Calu3 (cell line): ENCODE data around the gene DAP3. TPM values are rescaled to one million over a fixed set of nuclear protein-coding genes. Genes with fewer than 3 reads are reported as not detected.
"Not testable (repeated sequence)": the region's sequence is repeated elsewhere in the genome, so short reads cannot be mapped to it uniquely, and the experiment has no call there.

Source experiments
- BruUV-seq: library from RNA; stranded (reverse); fragments of 400-500 nt; replicated peaks from 2 replicates; lab custom pipeline; 2021; lab: Mats Ljungman, UMichigan
- CTCF ChIA-PET: fragments of 300-600 bp; sonication (Branson Sonifier 250); formaldehyde crosslinking; loops from one replicate; lab custom pipeline; 2022; ENCODE audit warnings: antibody characterized with exemption; lab: Charles Lee
- DNase-seq: peaks from one replicate; pipeline ENCODE4 v3.0.0; 2022
- H3K27ac Mint-ChIP-seq: one replicate; pipeline ENCODE4 v1.8.0; 2022; ENCODE audit warnings: mixed read lengths; ENCODE audit not compliant: unreplicated experiment
- H3K27me3 Mint-ChIP-seq: one replicate; pipeline ENCODE4 v1.8.0; 2022; ENCODE audit warnings: mixed read lengths; ENCODE audit not compliant: unreplicated experiment
- H3K36me3 Mint-ChIP-seq: one replicate; pipeline ENCODE4 v1.8.0; 2022; ENCODE audit warnings: mild to moderate bottlenecking, moderate library complexity, mixed read lengths; ENCODE audit not compliant: insufficient read depth, unreplicated experiment
- H3K4me1 Mint-ChIP-seq: one replicate; pipeline ENCODE4 v1.8.0; 2022; ENCODE audit warnings: mild to moderate bottlenecking, low read depth, mixed read lengths; ENCODE audit not compliant: unreplicated experiment
- H3K4me3 Mint-ChIP-seq: one replicate; pipeline ENCODE4 v1.8.0; 2022; ENCODE audit warnings: mild to moderate bottlenecking, low read depth, moderate library complexity, mixed read lengths; ENCODE audit not compliant: unreplicated experiment
- H3K9me3 Mint-ChIP-seq: one replicate; pipeline ENCODE4 v1.8.0; 2022; ENCODE audit warnings: low read depth, mixed read lengths; ENCODE audit not compliant: unreplicated experiment
- CTCF ChIP-seq: fragments of 200-600 bp; IDR thresholded peaks from one replicate; pipeline ENCODE4 v1.8.0; 2022; ENCODE audit warnings: antibody characterized with exemption; ENCODE audit not compliant: unreplicated experiment
- intact Hi-C: fragments of 100-400 bp; cut with micrococcal nuclease; formaldehyde crosslinking; loops from one replicate; pipeline ENCODE4 v1.10.0; 2022; ENCODE audit not compliant: unreplicated experiment
- total RNA-seq: library from RNA; stranded (reverse); gene quantifications from 2 replicates; pipeline ENCODE4 v1.2.3, GENCODE V29; 2022

The DAP3 gene
- total RNA-seq, 1 experiment from 2014 or later, result 199 TPM

- BruUV-seq, result no TSS peak
- Mint-ChIP-seq H3K9me3 (peaks cover 3% of the 10 kb centered on the region), H3K27ac (no peak overlapping the region), H3K4me3 (no peak overlapping the region), H3K27me3 (no peaks in the 10 kb centered on the region), H3K4me1 (peaks cover 48% of the 10 kb centered on the region), H3K36me3 (peaks cover 24% of the 10 kb centered on the region)
- DNase-seq, result no peak
- intact Hi-C loops, result no loop called here
- TF ChIP-seq CTCF, result no peak
- CTCF ChIA-PET, result no interaction called here
Observed at GRCh38 chr1:155696524-155696923, 7.6 kb downstream of the DAP3 start.

GRCh38 chr1:155697046-155697445 is 8.2 kb downstream of the DAP3 start:
- DNase-seq, result no peak
- Mint-ChIP-seq H3K27ac (no peak overlapping the region), H3K36me3 (peaks cover 19% of the 10 kb centered on the region), H3K4me3 (no peak overlapping the region), H3K9me3 (peaks cover 3% of the 10 kb centered on the region), H3K27me3 (no peaks in the 10 kb centered on the region), H3K4me1 (peaks cover 47% of the 10 kb centered on the region)
- CTCF ChIA-PET, result no interaction called here
- no peak for TF ChIP-seq CTCF
- intact Hi-C loops, result no loop called here
- no TSS peak for BruUV-seq

- H3K9me3 Mint-ChIP-seq, H3K27me3 Mint-ChIP-seq, BruUV-seq, intact Hi-C loops, H3K4me3 Mint-ChIP-seq, CTCF ChIA-PET, DNase-seq, H3K27ac Mint-ChIP-seq: not testable (repeated sequence)
- H3K4me1 Mint-ChIP-seq, result peaks cover 47% of the 10 kb centered on the region
- peaks cover 13% of the 10 kb centered on the region for H3K36me3 Mint-ChIP-seq
Observed at GRCh38 chr1:155697616-155698015, 8.7 kb downstream of the DAP3 start.

- no TSS peak for BruUV-seq
- TF ChIP-seq CTCF, result no peak
- Mint-ChIP-seq H3K4me1 (peaks cover 47% of the 10 kb centered on the region), H3K36me3 (peaks cover 7% of the 10 kb centered on the region), H3K9me3 (no peaks in the 10 kb centered on the region), H3K4me3 (no peak overlapping the region), H3K27ac (no peak overlapping the region), H3K27me3 (no peaks in the 10 kb centered on the region)
- no peak for DNase-seq
- intact Hi-C loops, result no loop called here
- CTCF ChIA-PET, result no interaction called here
Observed at GRCh38 chr1:155698382-155699038, 9.6 kb downstream of the DAP3 start.

- intact Hi-C loops, H3K9me3 Mint-ChIP-seq, H3K4me3 Mint-ChIP-seq, H3K27ac Mint-ChIP-seq, CTCF ChIA-PET, BruUV-seq, H3K36me3 Mint-ChIP-seq, DNase-seq, H3K27me3 Mint-ChIP-seq: not testable (repeated sequence)
- H3K4me1 Mint-ChIP-seq, result peaks cover 47% of the 10 kb centered on the region
Observed at GRCh38 chr1:155699062-155699461, 10.2 kb downstream of the DAP3 start.

GRCh38 chr1:155701675-155702074 is 12.8 kb downstream of the DAP3 start:
- H3K9me3 Mint-ChIP-seq, H3K4me3 Mint-ChIP-seq, H3K27ac Mint-ChIP-seq, BruUV-seq, intact Hi-C loops, CTCF ChIA-PET, DNase-seq, H3K27me3 Mint-ChIP-seq: not testable (repeated sequence)
- peaks cover 11% of the 10 kb centered on the region for H3K36me3 Mint-ChIP-seq
- peaks cover 24% of the 10 kb centered on the region for H3K4me1 Mint-ChIP-seq
